Pons (tissue), 1 donor: Measurements from ENCODE around the gene SLC8A1.

ENCODE experiments used
- DNase-seq: peaks from one replicate; pipeline ENCODE4 v3.0.0-alpha.2; 2016; ENCODE audit warnings: low spot score

SLC8A1 gene

DNA sequence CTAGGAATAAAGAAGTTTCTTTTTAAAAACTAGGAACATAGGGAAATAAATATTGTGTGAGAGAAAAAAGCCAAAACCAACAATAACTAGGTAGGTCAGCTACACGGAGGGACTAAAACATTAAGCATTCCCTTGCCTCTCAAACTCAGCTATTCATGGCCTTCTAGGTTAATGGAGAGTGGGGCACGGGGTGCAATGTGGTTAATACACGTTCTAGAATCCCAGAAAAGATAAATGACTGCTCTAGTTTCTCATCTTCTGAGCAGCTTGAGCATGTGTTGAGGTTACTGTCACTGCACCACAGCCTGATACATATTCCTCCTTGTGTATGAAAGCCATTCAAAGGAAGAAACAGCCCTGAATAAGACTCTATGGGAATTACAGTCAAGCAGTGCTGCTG lies 31.4 kb downstream of the SLC8A1 start:
- DNase-seq: no peak

DNA sequence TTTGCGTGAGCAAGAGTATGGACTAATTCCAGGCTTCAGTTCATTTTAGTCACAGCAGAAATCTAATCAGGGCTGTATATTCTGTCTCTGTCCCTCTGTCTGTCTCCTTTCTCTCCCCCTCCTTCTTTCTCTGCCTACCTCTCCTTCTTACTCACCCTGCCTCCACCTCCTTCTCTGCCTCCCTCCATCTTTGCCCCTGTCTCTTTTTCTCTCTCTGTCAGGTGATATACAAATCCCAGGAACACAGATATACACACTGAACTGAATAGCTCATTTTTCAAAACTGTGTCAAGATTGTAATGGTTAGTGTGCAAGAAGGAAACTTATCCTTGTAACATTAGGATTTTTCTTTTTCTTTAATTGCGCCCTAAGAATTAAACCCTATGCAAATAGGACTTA lies 32.5 kb downstream of the SLC8A1 start:
- no peak for DNase-seq

DNA sequence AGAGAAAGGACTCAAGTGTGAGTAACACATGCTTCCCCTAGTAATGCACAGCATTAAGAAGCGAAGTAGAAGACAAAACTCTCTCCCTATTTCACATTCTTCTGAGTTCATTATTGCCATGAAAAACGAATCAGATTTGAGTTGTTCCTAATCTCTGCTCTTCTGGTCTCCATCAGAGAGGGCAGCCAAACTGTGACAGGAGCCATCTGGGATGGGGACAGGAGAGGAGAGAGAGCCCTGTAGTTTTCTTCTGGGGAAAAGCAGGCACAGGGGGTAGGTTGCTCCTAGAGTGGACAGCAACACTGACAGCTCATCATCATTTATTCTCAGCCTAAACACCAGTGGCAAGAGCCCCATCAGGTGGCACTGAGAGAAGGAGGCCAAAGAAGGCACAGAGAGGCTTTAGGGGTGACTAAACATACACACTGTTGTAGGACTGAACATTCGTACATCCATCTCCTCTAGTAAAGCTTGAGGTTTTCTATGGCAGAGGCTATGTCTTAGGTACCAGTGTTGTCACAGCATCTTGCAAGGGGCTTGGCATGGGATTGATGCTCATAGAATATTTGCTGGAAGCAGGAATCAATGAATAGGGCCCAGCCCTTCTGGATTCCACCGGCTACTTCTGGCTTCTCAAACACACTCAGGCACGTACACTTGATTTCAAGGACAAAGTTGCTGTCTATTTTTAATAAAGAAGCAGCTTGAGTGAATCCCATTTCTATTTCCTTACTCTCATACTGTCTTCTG lies 33.1 kb downstream of the SLC8A1 start:
- no peak for DNase-seq

DNA sequence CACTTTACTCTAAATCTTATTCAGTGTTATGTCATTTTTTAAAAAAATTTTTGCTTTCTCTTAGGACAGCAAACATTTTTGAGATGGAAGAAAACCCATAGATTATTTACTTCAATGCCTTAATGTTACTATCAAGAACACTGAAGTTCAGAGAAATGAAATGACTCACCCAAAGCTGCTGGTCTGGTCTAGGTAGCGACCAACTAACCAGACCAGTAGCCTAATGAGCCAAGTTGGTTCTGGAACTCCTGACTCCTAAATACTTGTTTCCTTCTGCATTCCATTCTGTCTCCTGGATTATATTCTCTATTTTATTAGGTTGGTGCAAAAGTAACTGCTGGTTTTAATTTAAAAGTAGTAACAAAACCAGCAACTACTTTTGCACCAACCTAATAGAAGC lies 35.4 kb downstream of the SLC8A1 start:
- DNase-seq: no peak

DNA sequence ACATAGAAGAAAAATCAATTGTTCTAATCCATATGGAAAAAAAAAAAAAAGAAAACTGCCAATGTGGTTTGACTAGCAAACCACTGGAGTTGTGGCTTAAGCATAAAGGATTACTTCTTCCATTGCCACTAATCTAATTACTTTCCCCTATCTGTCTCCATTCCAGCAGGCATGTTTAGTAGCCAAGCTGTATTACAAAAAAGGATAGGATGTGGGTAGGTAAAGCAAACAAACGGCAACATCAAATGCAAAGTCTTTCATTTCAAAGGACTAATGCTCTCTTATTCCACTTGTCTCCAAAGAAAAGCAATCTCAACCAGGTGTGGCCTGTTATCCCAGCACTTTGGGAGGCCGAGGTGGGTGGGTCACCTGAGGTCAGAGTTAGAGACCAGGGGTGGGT lies 36.5 kb downstream of the SLC8A1 start:
- DNase-seq: no peak

DNA sequence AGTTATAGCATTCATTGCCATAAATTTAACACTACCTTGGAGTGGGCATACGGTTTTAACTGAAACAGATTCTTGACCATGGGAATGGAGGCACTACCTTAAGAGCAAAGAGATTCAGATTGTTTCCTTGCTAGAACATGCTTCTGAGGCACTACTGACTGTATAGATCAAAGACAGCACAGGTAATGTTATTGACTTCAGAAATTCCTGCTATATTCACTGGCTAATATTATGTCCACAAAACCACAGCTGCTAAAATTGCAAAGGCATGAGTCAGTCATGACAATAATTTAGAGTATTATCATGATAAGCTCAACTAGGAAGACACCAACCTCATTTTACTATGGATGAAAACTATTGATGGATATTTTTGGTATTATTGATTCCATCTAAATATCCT lies 39.4 kb downstream of the SLC8A1 start:
- no peak for DNase-seq

DNA sequence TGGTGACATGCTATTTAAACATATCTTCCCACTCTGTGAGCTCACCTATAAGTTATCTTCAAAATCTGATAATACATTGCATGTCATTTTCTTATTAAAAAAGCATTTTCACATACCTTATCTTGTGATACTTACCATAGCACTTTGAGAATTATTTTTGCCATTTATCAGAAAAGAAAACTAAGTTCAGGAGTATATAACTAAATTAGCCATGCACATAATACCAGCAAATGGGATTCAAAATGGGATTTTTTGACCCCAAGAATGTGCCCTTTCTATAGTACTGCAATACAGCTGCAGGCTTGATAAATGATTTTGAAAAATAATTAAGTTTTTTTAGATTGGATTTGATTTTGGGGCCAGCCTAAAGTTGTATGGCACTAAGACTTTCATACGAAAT lies 41.2 kb downstream of the SLC8A1 start:
- DNase-seq: no peak

DNA sequence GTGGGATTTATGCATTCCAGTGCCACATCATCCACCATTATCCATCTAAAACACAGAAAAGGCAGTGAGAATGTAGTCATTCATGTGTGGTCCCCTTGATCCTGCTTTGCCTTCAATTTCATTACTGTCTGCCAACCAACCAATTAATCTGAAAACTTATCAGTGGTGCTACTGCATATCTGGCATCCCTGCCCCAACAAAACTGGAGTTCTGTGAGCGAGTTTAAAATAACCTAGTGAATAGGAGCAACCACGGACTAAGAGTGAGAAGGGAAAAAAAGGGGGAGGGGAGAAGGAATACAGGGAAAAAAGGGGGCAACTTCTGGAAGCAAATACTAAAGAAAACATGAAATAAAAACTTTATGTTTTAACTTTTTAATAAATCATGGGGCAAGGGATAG lies 42.2 kb downstream of the SLC8A1 start:
- no peak for DNase-seq

DNA sequence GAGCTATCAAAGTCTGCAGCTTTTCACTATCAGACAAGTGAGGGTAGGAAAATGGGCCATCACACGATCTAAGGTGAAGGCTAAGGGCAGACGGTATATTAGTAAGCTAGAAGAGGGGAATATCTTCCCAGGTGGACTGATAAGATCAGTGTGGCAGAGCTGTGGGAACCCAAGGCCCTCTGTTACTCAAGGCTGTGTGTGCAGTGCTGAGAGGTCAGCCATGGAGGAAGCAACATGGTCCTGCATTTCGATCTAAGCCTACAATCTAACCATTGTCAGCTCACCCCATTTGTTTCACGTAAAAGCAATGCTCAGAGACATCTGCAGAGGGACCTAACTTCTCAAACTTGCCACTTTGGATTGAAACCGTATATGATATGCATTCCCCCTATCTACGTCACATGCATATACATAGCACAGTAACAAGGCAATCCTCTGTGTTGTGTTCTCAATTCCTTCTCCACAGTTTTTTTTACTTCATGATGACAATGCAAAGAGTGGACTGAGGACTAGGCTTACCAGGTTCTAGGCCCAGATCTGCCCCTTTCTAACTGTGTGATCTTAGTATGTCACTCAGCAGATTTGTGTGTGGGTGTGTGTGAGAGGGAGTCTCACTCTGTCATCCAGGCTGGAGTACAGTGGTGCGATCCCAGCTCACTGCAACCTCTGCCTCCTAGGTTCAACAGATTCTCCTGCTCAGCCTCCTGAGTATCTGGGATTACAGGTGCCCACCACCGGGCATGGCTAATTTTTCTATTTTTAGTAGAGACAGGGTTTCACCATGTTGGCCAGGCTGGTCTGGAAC lies 45.2 kb downstream of the SLC8A1 start:
- no peak for DNase-seq

DNA sequence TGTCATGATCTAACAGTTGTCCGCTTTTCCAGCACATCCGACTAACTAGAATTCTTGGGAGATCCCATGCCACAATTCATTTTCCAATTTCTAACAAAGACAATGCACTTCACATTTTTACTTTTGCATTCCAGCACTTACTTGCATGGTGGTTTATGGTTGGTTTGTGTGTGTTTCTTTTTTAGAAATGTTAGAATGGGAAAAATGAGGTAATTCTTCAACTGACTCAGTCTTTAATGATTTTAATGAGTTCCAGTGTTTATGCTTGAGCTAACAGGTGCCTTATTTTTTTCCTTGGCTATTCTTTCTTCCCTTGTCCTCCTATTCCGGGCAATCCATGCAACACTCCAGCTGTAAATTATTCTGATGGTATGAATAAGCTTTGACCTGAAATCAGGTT lies 46.4 kb downstream of the SLC8A1 start:
- no peak for DNase-seq

DNA sequence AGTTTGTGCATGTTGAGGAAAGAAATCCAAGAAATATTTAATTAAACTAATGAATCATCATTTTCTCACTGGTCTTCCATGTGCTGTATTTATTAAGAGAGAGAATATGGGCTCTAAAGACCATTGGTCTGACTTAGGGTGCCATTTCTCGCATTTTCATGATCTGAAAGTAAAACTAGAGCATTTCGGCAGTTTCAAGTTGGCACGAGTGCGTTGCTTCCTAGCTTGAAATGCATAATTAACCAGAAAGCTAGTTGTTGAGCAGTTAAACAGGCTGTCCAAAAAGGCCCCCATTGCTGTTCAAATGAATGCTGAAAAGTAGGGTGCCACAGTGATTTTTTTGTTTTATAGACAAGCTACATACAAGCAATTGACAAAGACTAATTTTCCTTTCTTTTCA lies 47.4 kb downstream of the SLC8A1 start:
- DNase-seq: no peak

DNA sequence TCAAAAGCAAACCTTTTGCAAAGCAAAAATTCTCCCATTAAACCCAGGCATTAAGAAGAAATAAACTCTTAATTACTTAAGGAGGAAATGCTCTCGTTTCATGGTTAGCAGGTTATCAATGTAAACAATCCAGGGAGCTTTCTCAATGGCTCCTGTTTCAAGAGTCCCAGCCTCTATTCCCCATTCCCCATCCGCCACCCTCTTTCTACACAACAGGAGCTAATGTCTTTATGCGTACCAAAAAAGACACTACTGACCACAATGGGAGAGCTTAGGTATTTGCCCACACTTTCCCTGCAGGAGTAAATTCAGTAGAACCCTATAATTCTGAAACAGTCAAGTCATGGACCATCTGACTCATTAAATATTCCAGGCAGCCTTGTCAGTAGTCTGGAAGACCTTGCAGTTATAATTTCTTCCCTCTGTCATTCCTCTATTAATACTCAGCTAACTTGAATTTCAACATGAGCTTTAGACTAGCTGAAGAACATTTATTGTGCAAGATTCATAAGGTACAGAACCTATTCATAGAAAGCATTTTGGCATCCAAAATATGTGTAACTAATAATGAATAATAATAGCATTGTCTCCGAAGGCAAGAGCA lies 48.6 kb downstream of the SLC8A1 start:
- no peak for DNase-seq

DNA sequence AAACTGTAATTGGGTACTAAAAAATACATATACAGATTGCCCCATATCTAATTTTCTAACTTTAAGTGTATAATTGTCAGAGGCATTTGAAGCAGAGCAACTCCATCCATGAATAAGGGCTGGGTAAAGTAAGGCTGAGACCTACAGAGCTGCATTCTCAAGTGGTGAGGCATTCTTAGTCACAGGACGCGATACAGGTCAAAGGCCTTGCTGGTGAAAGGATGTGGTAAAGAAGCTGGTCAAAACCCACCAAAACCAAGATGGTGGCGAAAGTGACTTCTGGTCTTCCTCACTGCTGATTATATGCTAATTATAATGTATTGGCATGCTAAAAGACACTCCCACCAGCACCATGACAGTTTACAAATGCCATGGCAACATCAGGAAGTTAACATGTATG lies 50.0 kb downstream of the SLC8A1 start:
- DNase-seq: no peak

DNA sequence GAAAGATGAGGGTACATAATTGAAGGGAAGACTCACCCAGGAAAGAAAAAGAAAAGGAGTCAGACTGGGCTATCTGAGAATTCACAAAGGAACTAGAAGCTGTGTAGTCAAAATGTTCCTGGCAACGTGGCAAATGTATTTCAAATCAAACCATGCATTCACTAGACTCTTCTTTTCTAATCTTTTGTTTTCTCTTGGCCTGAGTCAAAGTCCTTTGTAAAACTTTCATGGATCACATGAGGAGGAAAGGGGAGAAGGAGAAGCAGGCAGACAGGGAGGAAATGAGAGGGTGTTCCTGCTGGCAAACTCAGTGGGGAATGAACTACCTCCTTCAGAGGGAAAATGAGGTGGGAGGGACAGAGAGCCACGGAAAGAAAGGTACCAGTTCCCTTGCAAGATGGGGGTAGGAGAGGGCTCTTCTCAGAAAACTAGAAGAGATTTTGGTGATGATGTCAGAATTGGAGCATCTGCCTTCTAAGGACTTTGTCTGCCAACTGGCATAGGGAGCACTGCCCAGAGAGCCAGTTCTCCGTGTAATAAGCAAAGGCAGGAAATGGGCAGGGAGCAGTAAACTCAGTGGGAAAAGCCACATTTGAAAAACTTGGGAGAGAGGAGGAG lies 51.4 kb downstream of the SLC8A1 start:
- no peak for DNase-seq

DNA sequence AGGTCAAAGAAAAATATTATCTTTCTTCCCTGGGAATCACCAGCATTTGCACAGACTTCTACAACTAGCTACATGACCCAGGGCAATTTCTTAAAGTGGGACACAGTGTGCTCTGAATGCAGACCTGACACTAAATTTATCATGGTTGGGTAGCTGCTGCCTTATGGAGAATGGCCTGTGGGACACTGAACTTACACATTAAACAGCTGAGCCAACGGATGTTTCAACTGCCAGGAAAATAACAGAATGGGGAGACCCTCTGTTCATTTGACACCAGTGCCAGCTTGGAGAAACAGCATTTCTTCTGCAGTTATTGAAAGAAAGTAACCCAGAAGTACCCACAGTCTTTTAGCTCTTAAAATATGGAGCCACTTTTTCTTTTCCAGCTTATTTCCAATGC lies 54.1 kb downstream of the SLC8A1 start:
- DNase-seq: no peak

DNA sequence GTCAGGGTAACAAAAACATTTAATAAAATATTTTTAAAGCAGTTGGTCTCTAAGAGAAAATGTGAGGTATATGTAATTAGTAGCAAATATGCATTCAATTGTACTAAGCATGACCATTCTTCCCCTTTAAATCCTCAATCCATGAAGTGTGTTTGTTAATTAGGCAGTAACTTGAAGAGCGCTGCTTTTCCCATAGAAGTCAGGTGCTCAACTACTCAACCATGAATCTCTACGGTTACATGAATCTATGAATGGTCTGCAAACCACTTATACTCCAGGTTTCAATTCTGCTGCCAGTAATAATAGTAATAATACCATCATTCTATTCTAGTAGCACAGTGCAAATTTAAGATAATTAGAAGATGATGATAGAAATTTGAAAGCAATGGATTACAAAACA lies 55.8 kb downstream of the SLC8A1 start:
- no peak for DNase-seq

DNA sequence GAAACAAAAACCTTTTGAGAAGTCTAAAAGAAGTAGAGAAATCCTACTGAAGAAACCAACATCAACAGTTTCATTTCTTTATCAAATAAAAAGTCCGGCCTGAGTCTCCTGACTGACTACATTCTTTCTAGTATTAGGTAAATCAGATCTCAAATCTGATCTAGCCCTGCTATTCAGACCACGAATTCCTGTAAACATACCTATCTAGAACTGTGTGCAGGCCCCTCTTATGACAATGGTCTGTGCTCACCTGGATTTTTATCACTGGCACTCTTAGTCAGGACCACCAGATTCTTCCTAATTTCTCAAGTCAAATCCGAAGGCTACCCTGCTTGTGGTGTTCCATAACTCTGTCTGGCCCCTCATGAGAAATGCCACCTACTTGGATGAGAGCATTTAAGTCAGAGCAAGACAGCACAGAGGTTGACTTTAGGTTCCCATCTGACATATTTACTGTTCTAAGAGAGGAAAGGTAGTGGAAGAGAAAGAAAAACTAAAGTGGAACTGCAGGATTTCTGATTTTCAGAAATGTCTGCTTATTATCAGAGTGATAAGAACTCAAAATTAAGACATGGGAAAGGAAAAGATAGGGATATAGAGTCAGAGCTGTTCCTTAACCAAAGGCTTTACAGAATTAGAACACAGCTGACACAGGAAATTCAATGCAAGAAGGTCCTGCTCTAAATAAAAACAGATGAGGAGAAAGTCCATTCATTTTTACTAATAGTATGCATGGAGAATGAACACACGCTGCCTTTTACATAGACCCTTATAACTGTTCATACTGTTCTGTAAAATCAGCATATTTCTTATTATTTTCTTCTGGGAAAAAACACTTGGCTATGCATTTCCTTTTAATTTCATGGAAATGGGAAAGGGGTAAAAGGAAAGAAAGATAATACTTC lies 56.5 kb downstream of the SLC8A1 start:
- DNase-seq: no peak

DNA sequence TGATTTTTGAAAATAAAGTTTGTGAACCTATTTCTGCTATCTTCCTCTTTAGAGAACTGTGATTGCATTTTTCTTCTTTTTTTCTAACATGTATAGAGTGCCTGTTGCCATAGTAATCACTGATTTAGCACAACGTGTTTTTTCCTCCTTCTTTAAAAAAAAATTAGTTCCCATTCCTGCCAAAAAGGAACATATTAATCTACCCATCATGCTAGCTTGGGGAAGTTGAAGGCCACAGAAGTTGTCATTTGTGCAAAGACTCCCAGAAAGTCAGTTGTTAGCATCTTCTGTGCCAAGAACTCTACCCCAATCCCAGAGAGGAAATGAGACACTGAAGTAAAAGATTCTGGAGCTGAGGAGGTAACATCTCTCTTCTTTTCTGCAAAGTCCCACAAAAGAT lies 57.3 kb downstream of the SLC8A1 start:
- peak; percentile 61 for DNase-seq

DNA sequence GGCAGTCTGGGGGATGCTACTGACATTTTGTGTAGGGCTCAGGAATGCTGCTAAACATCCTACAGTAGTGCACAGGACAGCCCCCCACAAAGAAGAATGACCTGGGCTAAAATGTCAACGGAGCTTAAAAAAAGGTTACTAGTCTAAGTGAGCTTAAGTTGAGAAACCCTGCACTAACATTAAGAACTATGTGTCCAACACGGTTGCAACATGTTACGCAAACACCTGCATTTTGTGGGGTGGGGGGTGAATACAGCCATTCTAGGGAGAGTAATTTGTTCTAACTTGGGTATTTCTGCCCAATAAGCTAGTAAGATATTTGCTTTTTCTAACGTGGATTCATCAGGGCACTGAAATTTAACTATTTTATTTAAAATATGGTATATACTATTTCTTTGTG lies 57.9 kb downstream of the SLC8A1 start:
- no peak for DNase-seq

DNA sequence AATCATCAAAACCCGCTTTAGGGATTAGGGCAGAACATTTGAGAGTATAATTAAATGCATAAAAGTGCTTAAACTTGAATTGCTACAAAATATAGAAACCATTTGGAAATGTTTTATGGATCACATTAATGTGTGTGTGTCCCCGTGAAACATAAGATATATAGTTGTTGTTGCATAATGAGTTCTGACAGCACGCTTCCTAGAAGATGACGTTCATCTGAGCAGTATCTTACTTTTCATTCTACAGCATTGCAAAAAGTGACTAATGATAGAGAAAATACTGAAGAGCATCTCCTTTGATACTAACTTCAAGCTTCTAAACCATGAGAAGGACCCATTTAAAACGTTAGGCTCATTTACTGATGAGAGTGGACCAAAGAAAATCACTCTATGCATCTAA lies 63.7 kb downstream of the SLC8A1 start:
- no peak for DNase-seq

DNA sequence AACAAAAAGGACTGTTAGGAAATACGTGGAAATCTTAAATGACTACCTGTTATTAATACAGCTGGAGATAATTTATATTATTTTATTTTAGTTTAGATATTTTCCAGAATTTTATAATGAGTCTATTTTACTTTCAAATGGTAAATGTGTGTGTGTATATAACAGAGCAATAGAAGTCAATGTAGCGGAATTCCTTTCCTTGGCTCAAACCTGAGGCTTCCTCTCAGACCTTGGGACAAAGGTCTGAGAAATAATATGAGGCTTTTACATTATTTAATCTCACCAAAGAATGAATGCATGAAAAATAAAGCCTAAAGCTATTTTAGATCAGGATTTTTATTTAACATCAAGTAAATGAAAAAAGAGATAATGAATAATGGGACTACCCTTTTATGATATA lies 65.7 kb downstream of the SLC8A1 start:
- no peak for DNase-seq

DNA sequence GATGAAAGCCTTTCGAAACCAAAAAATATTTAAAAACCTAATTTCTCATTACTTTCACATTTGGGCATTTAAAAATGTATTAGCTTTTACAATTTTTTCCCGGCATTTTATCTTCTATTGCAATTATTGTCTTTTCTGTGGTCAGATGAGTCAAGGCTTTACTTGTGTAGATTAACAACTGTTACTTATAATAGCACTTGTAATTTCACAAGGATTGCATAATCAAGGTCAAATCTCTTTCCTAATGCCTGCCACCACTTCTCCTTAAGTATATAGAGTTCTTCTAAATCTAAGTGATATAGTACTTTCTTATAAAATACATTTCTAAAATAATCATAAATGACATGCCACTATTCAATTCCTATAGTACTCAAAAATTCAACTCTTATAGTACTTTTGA lies 67.2 kb downstream of the SLC8A1 start:
- no peak for DNase-seq
